ENCODE data around the gene B3GALT6. TPM values are rescaled to one million over a fixed set of nuclear protein-coding genes. Genes with fewer than 3 reads are reported as not detected.

The B3GALT6 gene
- total RNA-seq, 1 donor from 2014 or later = 30.2 TPM

GRCh38 chr1:1207571-1207892 lies 24.5 kb upstream of the B3GALT6 start:
- Mint-ChIP-seq H3K4me1 (ENCODE audit: unreplicated experiment) (no peaks in the 10 kb centered on the region), H3K4me3 (no peak overlapping the region), H3K9me3 (no peaks in the 10 kb centered on the region), H3K27me3 (peaks cover 5% of the 10 kb centered on the region), H3K36me3 (no peaks in the 10 kb centered on the region), H3K27ac (no peak overlapping the region)
- DNase-seq (ENCODE audit: extremely low spot score, unreplicated experiment) = no peak
- TF ChIP-seq CTCF (conservative IDR thresholded peaks at IDR 0.05) = no peak

- DNase-seq (ENCODE audit: extremely low spot score, unreplicated experiment) = no peak
- Mint-ChIP-seq H3K27me3 (peaks cover 5% of the 10 kb centered on the region), H3K4me3 (no peak overlapping the region), H3K9me3 (no peaks in the 10 kb centered on the region), H3K36me3 (no peaks in the 10 kb centered on the region), H3K27ac (no peak overlapping the region), H3K4me1 (ENCODE audit: unreplicated experiment) (no peaks in the 10 kb centered on the region)
- TF ChIP-seq CTCF (conservative IDR thresholded peaks at IDR 0.05) = no peak
Observed at GRCh38 chr1:1208713-1209433, 23.2 kb upstream of the B3GALT6 start.

GRCh38 chr1:1210726-1211540 lies 21.1 kb upstream of the B3GALT6 start:
- DNase-seq (ENCODE audit: extremely low spot score, unreplicated experiment) = no peak
- no peak overlapping the region for H3K4me3 Mint-ChIP-seq
- TF ChIP-seq CTCF (conservative IDR thresholded peaks at IDR 0.05) = no peak
- H3K4me1 Mint-ChIP-seq (ENCODE audit: unreplicated experiment) = no peaks in the 10 kb centered on the region
- no peaks in the 10 kb centered on the region for H3K36me3 Mint-ChIP-seq
- no peaks in the 10 kb centered on the region for H3K9me3 Mint-ChIP-seq
- no peak overlapping the region for H3K27ac Mint-ChIP-seq
- H3K27me3 Mint-ChIP-seq = peaks cover 5% of the 10 kb centered on the region

DNA sequence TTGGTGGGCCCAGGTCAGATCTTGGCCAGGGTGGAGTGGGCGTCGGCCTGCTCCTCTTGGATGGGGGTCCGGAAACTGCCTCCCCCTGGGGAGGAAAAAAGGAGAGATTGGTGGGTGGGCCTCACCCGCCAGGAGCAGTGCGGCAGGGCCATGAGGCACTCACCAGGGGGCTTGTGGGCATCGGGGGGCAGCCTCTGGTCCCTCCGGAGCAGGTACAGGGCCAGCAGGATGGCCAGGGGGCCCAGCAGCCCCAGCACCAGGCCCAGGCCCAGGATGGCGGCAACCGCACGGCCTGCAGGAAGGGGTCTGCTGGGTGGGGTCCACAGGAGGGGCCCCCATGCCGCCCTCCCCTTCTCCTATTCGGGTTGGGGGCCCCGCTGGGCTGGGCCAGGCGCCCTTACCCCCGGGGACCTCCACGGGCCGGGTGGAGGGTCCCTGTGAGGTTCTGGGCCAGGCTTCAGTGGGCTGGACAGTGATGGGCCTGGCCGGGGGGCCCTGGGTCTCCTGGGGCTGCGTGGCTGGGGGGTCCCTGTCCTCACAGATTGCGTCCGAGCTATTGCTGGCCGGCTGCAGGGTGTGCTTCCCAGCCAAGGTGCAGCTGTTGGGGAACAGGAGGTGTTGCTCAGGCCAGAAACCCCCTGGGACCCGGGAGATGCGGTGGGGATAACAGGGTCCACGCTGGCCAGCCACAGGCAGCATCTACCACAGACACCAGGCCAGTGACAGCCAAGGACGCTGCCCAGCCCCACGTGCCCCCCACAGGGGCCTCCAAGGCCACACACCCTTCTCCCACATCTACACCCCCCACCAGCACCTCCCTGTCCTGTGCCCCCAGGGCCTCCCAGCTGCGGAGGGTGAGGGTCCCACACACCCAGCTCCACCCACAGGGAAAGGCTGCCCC lies 20.2 kb upstream of the B3GALT6 start:
- Mint-ChIP-seq H3K27ac (no peak overlapping the region), H3K9me3 (no peaks in the 10 kb centered on the region), H3K27me3 (peaks cover under 1% of the 10 kb centered on the region), H3K4me3 (no peak overlapping the region), H3K36me3 (no peaks in the 10 kb centered on the region), H3K4me1 (ENCODE audit: unreplicated experiment) (no peaks in the 10 kb centered on the region)
- TF ChIP-seq CTCF (conservative IDR thresholded peaks at IDR 0.05) = no peak
- DNase-seq (ENCODE audit: extremely low spot score, unreplicated experiment) = no peak

- Mint-ChIP-seq H3K9me3 (no peaks in the 10 kb centered on the region), H3K4me3 (no peak overlapping the region), H3K4me1 (ENCODE audit: unreplicated experiment) (no peaks in the 10 kb centered on the region), H3K36me3 (no peaks in the 10 kb centered on the region), H3K27ac (no peak overlapping the region), H3K27me3 (no peaks in the 10 kb centered on the region)
- DNase-seq (ENCODE audit: extremely low spot score, unreplicated experiment) = no peak
- no peak for TF ChIP-seq CTCF (conservative IDR thresholded peaks at IDR 0.05)
Observed at GRCh38 chr1:1212780-1213344, 19.2 kb upstream of the B3GALT6 start.
